SK-N-SH treated with all-trans-retinoic acid at 6 μM for 48 hours (cell line): ENCODE measurements around the gene TMBIM4.

Source experiments
- ATAC-seq: fragments of 200-7000 bp; cut with Tn5 transposase; 3 replicates; pipeline ENCODE4 v1.9.1; 2020; ENCODE audit warnings: mild to moderate bottlenecking, moderate library complexity
- ARNTL ChIP-seq: fragments of 450-650 bp; formaldehyde crosslinking; IDR thresholded peaks from 2 replicates; pipeline ENCODE4 v1.5.0; 2020; ENCODE audit warnings: low read depth, mild to moderate bottlenecking, moderate library complexity, borderline replicate concordance
- BACH2 ChIP-seq: fragments of 250-450 bp; sonication (Bioruptor Pico); IDR thresholded peaks from 2 replicates; pipeline ENCODE4 v1.9.0; 2021; ENCODE audit warnings: mild to moderate bottlenecking, borderline replicate concordance
- CSDC2 ChIP-seq: fragments of 250-450 bp; sonication (Bioruptor Pico); IDR thresholded peaks from 2 replicates; pipeline ENCODE4 v1.5.0; 2020; ENCODE audit warnings: mild to moderate bottlenecking, moderate library complexity
- ESRRG ChIP-seq: fragments of 250-450 bp; sonication (Bioruptor Pico); IDR thresholded peaks from 2 replicates; pipeline ENCODE4 v1.6.1; 2021; ENCODE audit warnings: mild to moderate bottlenecking
- GLIS3 ChIP-seq: fragments of 250-450 bp; sonication (Bioruptor Pico); IDR thresholded peaks from 2 replicates; pipeline ENCODE4 v1.5.0; 2020; ENCODE audit warnings: mild to moderate bottlenecking, moderate library complexity
- ISL1 ChIP-seq: fragments of 250-450 bp; sonication (Bioruptor Pico); IDR thresholded peaks from 2 replicates; pipeline ENCODE4 v2.1.2; 2022; ENCODE audit warnings: mild to moderate bottlenecking, moderate library complexity
- OSR1 ChIP-seq: fragments of 250-450 bp; sonication (Bioruptor Pico); IDR thresholded peaks from 2 replicates; pipeline ENCODE4 v1.8.0; 2022; ENCODE audit warnings: moderate library complexity, mild to moderate bottlenecking, inconsistent platforms
- PATZ1 ChIP-seq: fragments of 250-450 bp; sonication (Bioruptor Pico); IDR thresholded peaks from 2 replicates; pipeline ENCODE4 v1.8.0; 2020; ENCODE audit warnings: mild to moderate bottlenecking, moderate library complexity, borderline replicate concordance
- PPARA ChIP-seq: fragments of 250-450 bp; sonication (Bioruptor Pico); IDR thresholded peaks from 2 replicates; pipeline ENCODE4 v1.5.0; 2020; ENCODE audit warnings: mild to moderate bottlenecking, borderline replicate concordance
- RARB ChIP-seq: fragments of 250-450 bp; sonication (Bioruptor Pico); IDR thresholded peaks from 2 replicates; pipeline ENCODE4 v1.8.0; 2021; ENCODE audit warnings: mild to moderate bottlenecking, moderate library complexity
- SNAI2 ChIP-seq: fragments of 250-450 bp; sonication (Bioruptor Pico); IDR thresholded peaks from 2 replicates; pipeline ENCODE4 v1.5.0; 2020; ENCODE audit warnings: mild to moderate bottlenecking, moderate library complexity
- TCF4 ChIP-seq: fragments of 250-450 bp; sonication (Bioruptor Pico); IDR thresholded peaks from 2 replicates; pipeline ENCODE4 v1.8.0; 2021; ENCODE audit warnings: mild to moderate bottlenecking, moderate library complexity, borderline replicate concordance
- TOX ChIP-seq: fragments of 250-450 bp; sonication (Bioruptor Pico); IDR thresholded peaks from 2 replicates; pipeline ENCODE4 v1.8.0; 2021; ENCODE audit warnings: mild to moderate bottlenecking, moderate library complexity, borderline replicate concordance
- TSHZ2 ChIP-seq: fragments of 250-450 bp; sonication (Bioruptor Pico); IDR thresholded peaks from 2 replicates; pipeline ENCODE4 v1.5.0; 2020; ENCODE audit warnings: mild to moderate bottlenecking, moderate library complexity
- ZC3H10 ChIP-seq: fragments of 250-450 bp; sonication (Bioruptor Pico); IDR thresholded peaks from 2 replicates; pipeline ENCODE4 v1.5.1; 2021; ENCODE audit warnings: mild to moderate bottlenecking, moderate library complexity
- ZFP3 ChIP-seq: fragments of 250-450 bp; sonication (Bioruptor Pico); IDR thresholded peaks from 2 replicates; pipeline ENCODE4 v1.5.0; 2020; ENCODE audit warnings: mild to moderate bottlenecking, moderate library complexity
- ZNF565 ChIP-seq: fragments of 450-650 bp; formaldehyde crosslinking; conservative IDR thresholded peaks from 2 replicates; pipeline ENCODE4 v1.5.0; 2020; ENCODE audit warnings: low read depth, mild to moderate bottlenecking, moderate library complexity
- ZNF70 ChIP-seq: fragments of 450-650 bp; formaldehyde crosslinking; IDR thresholded peaks from 2 replicates; pipeline ENCODE4 v1.5.0; 2020; ENCODE audit warnings: mild to moderate bottlenecking, moderate library complexity
- ZNF8 ChIP-seq: fragments of 450-650 bp; formaldehyde crosslinking; IDR thresholded peaks from 2 replicates; pipeline ENCODE4 v1.5.0; 2020; ENCODE audit warnings: mild to moderate bottlenecking, moderate library complexity
- TF ChIP-seq, protein P1 (sequence below): fragments of 250-450 bp; sonication (Bioruptor Pico); IDR thresholded peaks from 2 replicates; pipeline ENCODE4 v1.5.1; 2021; ENCODE audit warnings: mild to moderate bottlenecking, moderate library complexity
- TF ChIP-seq, protein P2 (sequence below): fragments of 250-450 bp; sonication (Bioruptor Pico); IDR thresholded peaks from 2 replicates; pipeline ENCODE4 v1.8.0; 2021; ENCODE audit warnings: low read depth, mild to moderate bottlenecking, moderate library complexity, borderline replicate concordance
- TF ChIP-seq, protein P3 (sequence below): fragments of 250-450 bp; sonication (Bioruptor Pico); IDR thresholded peaks from 2 replicates; pipeline ENCODE4 v1.5.1; 2020; ENCODE audit warnings: low read depth, mild to moderate bottlenecking, moderate library complexity

The TMBIM4 gene

DNA sequence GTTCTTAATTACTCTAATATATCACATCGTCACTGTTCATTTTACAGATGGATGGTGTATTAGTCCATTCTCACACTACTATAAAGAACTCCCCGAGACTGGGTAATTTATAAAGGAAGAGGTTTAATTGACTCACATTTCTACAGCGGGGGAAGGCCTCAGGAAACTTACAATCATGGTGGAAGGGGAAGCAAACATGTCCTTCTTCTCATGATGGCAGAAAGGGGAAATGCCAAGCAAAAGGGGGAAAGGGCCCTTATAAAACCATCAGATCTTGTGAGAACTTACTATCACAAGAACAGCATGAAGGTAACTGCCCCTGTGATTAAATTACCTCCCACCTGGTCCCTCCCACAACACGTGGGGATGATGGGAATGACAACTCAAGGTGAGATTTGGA is 6.5 kb downstream of the TMBIM4 start:
- no peak for TF ChIP-seq ZFP3
- TF ChIP-seq PPARA (CRISPR knock-in tag): no peak
- no peak for TF ChIP-seq ISL1 (CRISPR knock-in tag)
- TF ChIP-seq ZNF70 (CRISPR knock-in tag): no peak
- no peak for TF ChIP-seq ARNTL (CRISPR knock-in tag)
- TF ChIP-seq ZNF8 (CRISPR knock-in tag): no peak
- no peak for TF ChIP-seq ESRRG
- TF ChIP-seq GLIS3: no peak
- no peak for TF ChIP-seq ZNF565 (CRISPR knock-in tag)
- TF ChIP-seq OSR1 (CRISPR knock-in tag): no peak
- TF ChIP-seq, protein P1, sequence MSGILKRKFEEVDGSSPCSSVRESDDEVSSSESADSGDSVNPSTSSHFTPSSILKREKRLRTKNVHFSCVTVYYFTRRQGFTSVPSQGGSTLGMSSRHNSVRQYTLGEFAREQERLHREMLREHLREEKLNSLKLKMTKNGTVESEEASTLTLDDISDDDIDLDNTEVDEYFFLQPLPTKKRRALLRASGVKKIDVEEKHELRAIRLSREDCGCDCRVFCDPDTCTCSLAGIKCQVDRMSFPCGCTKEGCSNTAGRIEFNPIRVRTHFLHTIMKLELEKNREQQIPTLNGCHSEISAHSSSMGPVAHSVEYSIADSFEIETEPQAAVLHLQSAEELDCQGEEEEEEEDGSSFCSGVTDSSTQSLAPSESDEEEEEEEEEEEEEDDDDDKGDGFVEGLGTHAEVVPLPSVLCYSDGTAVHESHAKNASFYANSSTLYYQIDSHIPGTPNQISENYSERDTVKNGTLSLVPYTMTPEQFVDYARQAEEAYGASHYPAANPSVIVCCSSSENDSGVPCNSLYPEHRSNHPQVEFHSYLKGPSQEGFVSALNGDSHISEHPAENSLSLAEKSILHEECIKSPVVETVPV (CRISPR knock-in tag): no peak
- TF ChIP-seq SNAI2 (CRISPR knock-in tag): no peak
- no peak for TF ChIP-seq TSHZ2 (CRISPR knock-in tag)
- TF ChIP-seq PATZ1: no peak
- TF ChIP-seq, protein P2, sequence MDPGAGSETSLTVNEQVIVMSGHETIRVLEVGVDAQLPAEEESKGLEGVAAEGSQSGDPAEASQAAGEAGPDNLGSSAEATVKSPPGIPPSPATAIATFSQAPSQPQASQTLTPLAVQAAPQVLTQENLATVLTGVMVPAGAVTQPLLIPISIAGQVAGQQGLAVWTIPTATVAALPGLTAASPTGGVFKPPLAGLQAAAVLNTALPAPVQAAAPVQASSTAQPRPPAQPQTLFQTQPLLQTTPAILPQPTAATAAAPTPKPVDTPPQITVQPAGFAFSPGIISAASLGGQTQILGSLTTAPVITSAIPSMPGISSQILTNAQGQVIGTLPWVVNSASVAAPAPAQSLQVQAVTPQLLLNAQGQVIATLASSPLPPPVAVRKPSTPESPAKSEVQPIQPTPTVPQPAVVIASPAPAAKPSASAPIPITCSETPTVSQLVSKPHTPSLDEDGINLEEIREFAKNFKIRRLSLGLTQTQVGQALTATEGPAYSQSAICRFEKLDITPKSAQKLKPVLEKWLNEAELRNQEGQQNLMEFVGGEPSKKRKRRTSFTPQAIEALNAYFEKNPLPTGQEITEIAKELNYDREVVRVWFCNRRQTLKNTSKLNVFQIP (CRISPR knock-in tag): no peak
- no peak for TF ChIP-seq ZC3H10
- TF ChIP-seq BACH2: no peak
- TF ChIP-seq, protein P3, sequence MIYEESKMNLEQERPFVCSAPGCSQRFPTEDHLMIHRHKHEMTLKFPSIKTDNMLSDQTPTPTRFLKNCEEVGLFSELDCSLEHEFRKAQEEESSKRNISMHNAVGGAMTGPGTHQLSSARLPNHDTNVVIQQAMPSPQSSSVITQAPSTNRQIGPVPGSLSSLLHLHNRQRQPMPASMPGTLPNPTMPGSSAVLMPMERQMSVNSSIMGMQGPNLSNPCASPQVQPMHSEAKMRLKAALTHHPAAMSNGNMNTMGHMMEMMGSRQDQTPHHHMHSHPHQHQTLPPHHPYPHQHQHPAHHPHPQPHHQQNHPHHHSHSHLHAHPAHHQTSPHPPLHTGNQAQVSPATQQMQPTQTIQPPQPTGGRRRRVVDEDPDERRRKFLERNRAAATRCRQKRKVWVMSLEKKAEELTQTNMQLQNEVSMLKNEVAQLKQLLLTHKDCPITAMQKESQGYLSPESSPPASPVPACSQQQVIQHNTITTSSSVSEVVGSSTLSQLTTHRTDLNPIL (CRISPR knock-in tag): no peak
- no peak for TF ChIP-seq TOX (CRISPR knock-in tag)
- no peak for ATAC-seq

GRCh38 chr12:66162701-66163100 is 7.1 kb downstream of the TMBIM4 start:
- no peak for TF ChIP-seq OSR1 (CRISPR knock-in tag)
- no peak for TF ChIP-seq ZC3H10
- TF ChIP-seq SNAI2 (CRISPR knock-in tag): no peak
- TF ChIP-seq ZNF8 (CRISPR knock-in tag): no peak
- no peak for TF ChIP-seq PATZ1
- TF ChIP-seq ARNTL (CRISPR knock-in tag): no peak
- TF ChIP-seq BACH2: no peak
- TF ChIP-seq ESRRG: no peak
- TF ChIP-seq PPARA (CRISPR knock-in tag): no peak
- TF ChIP-seq, protein P2 (CRISPR knock-in tag): no peak
- no peak for TF ChIP-seq RARB (CRISPR knock-in tag)
- TF ChIP-seq TCF4 (CRISPR knock-in tag): no peak
- no peak for TF ChIP-seq ZFP3
- TF ChIP-seq ZNF565 (CRISPR knock-in tag): no peak
- no peak for TF ChIP-seq CSDC2 (CRISPR knock-in tag)
- TF ChIP-seq, protein P3 (CRISPR knock-in tag): no peak
- no peak for TF ChIP-seq TSHZ2 (CRISPR knock-in tag)
- no peak for ATAC-seq
